ENCODE results near the gene PCGF1.
"Not testable (repeated sequence)": the region's sequence is repeated elsewhere in the genome, so short reads cannot be mapped to it uniquely, and the experiment has no call there.

Gene PCGF1

GRCh38 chr2:74471332-74472065 is 36.0 kb downstream of the PCGF1 start:
- no peak for DNase-seq

- not testable (repeated sequence) for DNase-seq
Observed at GRCh38 chr2:74470742-74471141, 36.8 kb downstream of the PCGF1 start.

GRCh38 chr2:74464406-74464805 is 43.1 kb downstream of the PCGF1 start:
- no peak for DNase-seq

- DNase-seq: no peak
Observed at GRCh38 chr2:74462786-74463105, 44.7 kb downstream of the PCGF1 start.

- no peak for DNase-seq
Observed at GRCh38 chr2:74462054-74462785, 45.3 kb downstream of the PCGF1 start.

GRCh38 chr2:74461187-74462053 is 46.1 kb downstream of the PCGF1 start:
- no peak for DNase-seq

- not testable (repeated sequence) for DNase-seq
Observed at GRCh38 chr2:74460187-74460586, 47.3 kb downstream of the PCGF1 start.

- DNase-seq: not testable (repeated sequence)
Observed at GRCh38 chr2:74459503-74460118, 47.9 kb downstream of the PCGF1 start.

- DNase-seq: no peak
Observed at GRCh38 chr2:74458938-74459363, 48.5 kb downstream of the PCGF1 start.

- DNase-seq: peak; percentile 99
Observed at GRCh38 chr2:74458132-74458937, 49.2 kb downstream of the PCGF1 start, which contains the start of gene WBP1. WBP1 (plus strand) TSS chr2:74458438; CDS start chr2:74458603, 165 bp downstream.

GRCh38 chr2:74457549-74458131 is 49.9 kb downstream of the PCGF1 start:
- peak; percentile 75 to 78 for DNase-seq

- no peak for DNase-seq
Observed at GRCh38 chr2:74457129-74457548, 50.4 kb downstream of the PCGF1 start.

All from activated CD4-positive, alpha-beta T cell treated with anti-CD3 and anti-CD28 coated beads, Interleukin-2, amount 50 U/mL, for 4 hours (primary cell).